MM.1S (cell line): ENCODE measurements around the gene NGRN.

Experiments used
- EZH2 ChIP-seq: fragments of 300-600 bp; sonication (generic); optimal IDR thresholded peaks from 2 replicates; pipeline ENCODE3; 2017; ENCODE audit warnings: low read depth, mild to moderate bottlenecking, antibody characterized with exemption, low read length, mixed read lengths
- EZH2phosphoT487 ChIP-seq: fragments of 300-600 bp; sonication (generic); IDR thresholded peaks from 2 replicates; pipeline ENCODE4 v1.6.1; 2018; ENCODE audit warnings: antibody characterized with exemption, low read length
- TF ChIP-seq, protein P1 (sequence below): fragments of 300-600 bp; sonication (generic); IDR thresholded peaks from 2 replicates; pipeline ENCODE4 v1.5.1; 2016; ENCODE audit warnings: antibody characterized with exemption, low read length, mixed read lengths

DNA sequence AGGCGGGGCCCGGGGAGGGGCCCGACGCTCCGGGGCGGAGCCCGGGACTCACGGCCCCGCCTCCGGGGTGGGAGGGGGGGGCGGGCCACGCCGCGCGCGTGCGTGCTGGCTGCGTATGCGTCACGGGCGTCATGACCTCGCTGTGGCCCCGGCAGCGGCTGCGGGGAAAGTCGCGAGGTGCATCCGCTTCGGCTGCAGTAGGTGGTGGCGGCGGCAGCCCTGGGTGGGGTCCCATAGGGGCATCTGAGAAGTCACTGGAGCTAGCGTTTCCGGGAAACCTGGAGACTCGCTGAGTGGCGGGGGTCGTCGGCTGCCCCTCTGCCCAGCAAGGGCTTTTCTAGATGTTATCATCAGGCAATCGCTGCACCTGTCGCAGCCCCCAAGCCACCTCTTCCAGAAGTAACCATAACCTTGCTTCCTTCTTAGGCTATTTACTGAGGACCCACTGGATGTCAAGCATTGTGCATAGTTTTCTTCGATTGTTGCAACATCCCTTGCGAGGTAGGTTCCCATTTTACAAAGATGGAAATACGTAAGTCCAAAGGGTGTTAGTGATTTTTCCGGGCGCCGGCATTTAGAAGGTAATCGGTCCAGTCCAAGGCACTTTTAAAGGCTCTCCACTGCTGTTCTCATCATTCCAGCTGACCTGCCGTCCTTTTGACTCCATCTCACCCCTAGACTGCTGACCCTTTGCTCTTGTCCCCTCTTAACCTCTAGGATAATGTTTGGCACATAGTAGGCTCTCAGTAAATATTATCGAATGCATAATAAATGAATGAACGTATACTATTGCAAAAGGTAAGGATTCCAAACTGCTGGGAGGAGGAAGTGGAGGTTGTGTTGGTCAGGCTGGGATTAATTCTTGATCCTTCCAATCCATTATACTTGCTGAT lies 31.1 kb upstream of the NGRN start, which contains the start of gene GDPGP1:
- TF ChIP-seq, protein P1, sequence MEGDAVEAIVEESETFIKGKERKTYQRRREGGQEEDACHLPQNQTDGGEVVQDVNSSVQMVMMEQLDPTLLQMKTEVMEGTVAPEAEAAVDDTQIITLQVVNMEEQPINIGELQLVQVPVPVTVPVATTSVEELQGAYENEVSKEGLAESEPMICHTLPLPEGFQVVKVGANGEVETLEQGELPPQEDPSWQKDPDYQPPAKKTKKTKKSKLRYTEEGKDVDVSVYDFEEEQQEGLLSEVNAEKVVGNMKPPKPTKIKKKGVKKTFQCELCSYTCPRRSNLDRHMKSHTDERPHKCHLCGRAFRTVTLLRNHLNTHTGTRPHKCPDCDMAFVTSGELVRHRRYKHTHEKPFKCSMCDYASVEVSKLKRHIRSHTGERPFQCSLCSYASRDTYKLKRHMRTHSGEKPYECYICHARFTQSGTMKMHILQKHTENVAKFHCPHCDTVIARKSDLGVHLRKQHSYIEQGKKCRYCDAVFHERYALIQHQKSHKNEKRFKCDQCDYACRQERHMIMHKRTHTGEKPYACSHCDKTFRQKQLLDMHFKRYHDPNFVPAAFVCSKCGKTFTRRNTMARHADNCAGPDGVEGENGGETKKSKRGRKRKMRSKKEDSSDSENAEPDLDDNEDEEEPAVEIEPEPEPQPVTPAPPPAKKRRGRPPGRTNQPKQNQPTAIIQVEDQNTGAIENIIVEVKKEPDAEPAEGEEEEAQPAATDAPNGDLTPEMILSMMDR = no peak
- no peak for TF ChIP-seq EZH2phosphoT487
- TF ChIP-seq EZH2 = no peak
